H1 (cell line): ENCODE results near the gene HOXB5. TPM values are rescaled to one million over a fixed set of nuclear protein-coding genes. Genes with fewer than 3 reads are reported as not detected.

Experiments used
- CHD7 ChIP-seq: fragments of 300-600 bp; sonication (generic); IDR thresholded peaks from 2 replicates; pipeline ENCODE4 v1.7.1; 2012; ENCODE audit warnings: low read length, moderate library complexity, mild to moderate bottlenecking, inconsistent platforms; ENCODE audit not compliant: insufficient replicate concordance
- HDAC2 ChIP-seq, 2 experiments: fragments of 300-600 bp in 1 of 2; sonication (generic) in 1 of 2; IDR thresholded peaks; 2 replicates each; pipeline ENCODE4 v1.6.1; 2011 to 2012; ENCODE audit warnings: low read depth in 2 of 2, low read length in 2 of 2, mild to moderate bottlenecking in 2 of 2, moderate library complexity in 2 of 2, borderline replicate concordance in 1 of 2, inconsistent platforms in 1 of 2
- RXRA ChIP-seq: IDR thresholded peaks from 2 replicates; pipeline ENCODE4 v1.6.1; 2011; ENCODE audit warnings: low read depth, mild to moderate bottlenecking, low read length, moderate library complexity; ENCODE audit not compliant: insufficient read depth
- SIRT6 ChIP-seq: IDR thresholded peaks from one replicate; pipeline ENCODE4 v1.7.1; 2012; ENCODE audit warnings: low read length, inconsistent platforms
- polyA plus RNA-seq, 7 experiments: library from polyadenylated mRNA; depleted of rRNA in 3 of 7; stranded (reverse) in 5 of 7; unstranded in 2 of 7; fragments of >200 nt in 5 of 7; fragments of 200-250 nt in 2 of 7; gene quantifications; 1 replicate in 5 of 7; 2 replicates in 1 of 7; 4 replicates in 1 of 7; pipeline versions ENCODE4 v1.2.1 to v1.2.3, GENCODE V29; 2011 to 2013; ENCODE audit warnings: missing spikeins in 2 of 7, mixed read lengths in 2 of 7
- total RNA-seq: library from RNA; stranded (reverse); fragmentation: NEBNext Ultra II Directional; extraction: Animal tissue kit (Norgen Biotek cat#: 25700); gene quantifications from 2 replicates; pipeline ENCODE4 v1.2.1, GENCODE V29; 2021

Gene HOXB5
- total and polyA plus RNA-seq, 2 of the 8 experiments (the other 6 are each of a cell fraction or from before 2014, with no cell fraction given), result not detected

DNA sequence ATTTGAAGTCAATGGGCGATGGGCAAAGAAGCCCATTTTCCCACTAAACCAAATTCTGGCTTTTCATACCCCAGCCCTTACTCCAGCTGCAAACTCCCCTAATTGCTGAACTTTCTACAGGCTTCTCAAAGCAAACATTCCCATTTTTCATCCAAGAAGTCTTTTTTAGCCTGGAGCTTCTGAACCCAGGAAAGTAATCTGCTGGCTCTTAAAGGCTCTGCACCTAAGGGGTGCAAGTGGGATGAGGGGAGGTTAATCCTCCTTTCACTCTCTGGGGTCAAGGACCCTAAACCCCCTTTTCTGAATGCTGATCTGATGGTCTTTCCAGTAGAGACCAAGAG, 14.9 kb upstream of the HOXB5 start (continued):
- no peak for TF ChIP-seq CHD7
- TF ChIP-seq RXRA, result no peak
- TF ChIP-seq SIRT6, result no peak
- TF ChIP-seq HDAC2 (IDR thresholded peaks at IDR 0.05; ENCODE audit: borderline replicate concordance in 1 of 2, low read depth in 2 of 2, low read length in 2 of 2), result no peak
- TF ChIP-seq, all 59 proteins: peak for 3
